ENCODE data around the gene PCDHB3.

DNA sequence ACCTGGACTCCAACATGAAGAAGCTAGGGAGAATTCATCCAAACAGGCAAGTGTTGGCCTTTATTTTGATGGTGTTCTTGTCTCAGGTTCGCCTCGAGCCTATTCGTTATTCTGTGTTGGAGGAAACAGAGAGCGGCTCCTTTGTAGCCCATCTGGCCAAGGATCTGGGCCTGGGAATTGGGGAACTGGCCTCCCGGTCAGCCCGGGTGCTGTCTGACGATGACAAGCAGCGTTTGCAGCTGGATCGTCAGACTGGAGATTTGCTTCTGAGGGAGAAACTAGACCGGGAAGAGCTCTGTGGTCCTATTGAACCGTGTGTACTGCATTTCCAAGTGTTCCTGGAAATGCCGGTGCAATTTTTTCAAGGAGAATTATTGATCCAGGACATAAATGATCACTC is 21.7 kb downstream of the PCDHB3 start:
- TF ChIP-seq CTCF (IDR thresholded peaks at IDR 0.05) (no peak), POLR2A (IDR thresholded peaks at IDR 0.05) (no peak)
